OCI-LY3 (cell line): ENCODE data around the gene MAPK7.
A peak's percentile ranks its signal among the peaks of the same experiment; 100 is the strongest.

Experiments
- EZH2phosphoT487 ChIP-seq: fragments of 200-600 bp; shearing (Covaris generic); IDR thresholded peaks from 2 replicates; pipeline ENCODE4 v1.6.1; 2018; ENCODE audit warnings: antibody characterized with exemption, mixed run types, low read depth
- TF ChIP-seq, protein P1 (sequence below): fragments of 200-600, 300-600 bp; sonication (generic); IDR thresholded peaks from 2 replicates; pipeline ENCODE4 v1.5.1; 2014; ENCODE audit warnings: antibody characterized with exemption, low read length, low read depth

- TF ChIP-seq EZH2phosphoT487 = no peak
- TF ChIP-seq, protein P1, sequence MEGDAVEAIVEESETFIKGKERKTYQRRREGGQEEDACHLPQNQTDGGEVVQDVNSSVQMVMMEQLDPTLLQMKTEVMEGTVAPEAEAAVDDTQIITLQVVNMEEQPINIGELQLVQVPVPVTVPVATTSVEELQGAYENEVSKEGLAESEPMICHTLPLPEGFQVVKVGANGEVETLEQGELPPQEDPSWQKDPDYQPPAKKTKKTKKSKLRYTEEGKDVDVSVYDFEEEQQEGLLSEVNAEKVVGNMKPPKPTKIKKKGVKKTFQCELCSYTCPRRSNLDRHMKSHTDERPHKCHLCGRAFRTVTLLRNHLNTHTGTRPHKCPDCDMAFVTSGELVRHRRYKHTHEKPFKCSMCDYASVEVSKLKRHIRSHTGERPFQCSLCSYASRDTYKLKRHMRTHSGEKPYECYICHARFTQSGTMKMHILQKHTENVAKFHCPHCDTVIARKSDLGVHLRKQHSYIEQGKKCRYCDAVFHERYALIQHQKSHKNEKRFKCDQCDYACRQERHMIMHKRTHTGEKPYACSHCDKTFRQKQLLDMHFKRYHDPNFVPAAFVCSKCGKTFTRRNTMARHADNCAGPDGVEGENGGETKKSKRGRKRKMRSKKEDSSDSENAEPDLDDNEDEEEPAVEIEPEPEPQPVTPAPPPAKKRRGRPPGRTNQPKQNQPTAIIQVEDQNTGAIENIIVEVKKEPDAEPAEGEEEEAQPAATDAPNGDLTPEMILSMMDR = peak; percentile 51
These were observed 19.3 kb downstream of the MAPK7 start for GRCh38 chr17:19397556-19398041.
